SK-N-SH (cell line): ENCODE results near the gene MYO15B. TPM values are rescaled to one million over a fixed set of nuclear protein-coding genes. Genes with fewer than 3 reads are reported as not detected.

Experiments
- CTCF ChIA-PET: fragments of 300-600, 350-600 bp; formaldehyde crosslinking; extraction: SDS; loops from one replicate; lab custom pipeline; 2021; lab: Yijun Ruan, JAX
- POLR2A ChIA-PET: fragments of 350-600 bp; sonication (Branson Sonifier 250); formaldehyde crosslinking; extraction: SDS; loops from one replicate; lab custom pipeline; 2020; ENCODE audit warnings: antibody characterized with exemption, inconsistent platforms; lab: Yijun Ruan, JAX
- DNase-seq: peaks from one replicate; pipeline ENCODE4 v3.0.0; 2012
- H2AFZ ChIP-seq: fragments of 200-600 bp; sonication (generic); 2 replicates; pipeline ENCODE4 v1.8.1; 2016; ENCODE audit warnings: antibody characterized with exemption, mild to moderate bottlenecking, low read depth
- H3F3A ChIP-seq: fragments of 200-600 bp; sonication (generic); replicated peaks from 2 replicates; pipeline ENCODE3; 2016; ENCODE audit warnings: antibody characterized with exemption, mild to moderate bottlenecking; ENCODE audit not compliant: insufficient read depth
- H3K27ac ChIP-seq, 2 experiments: fragments of 200-500 bp in 1 of 2; fragments of 200-600 bp in 1 of 2; sonication (Bioruptor generic) in 1 of 2; sonication (generic), shearing (Covaris generic) in 1 of 2; 2 replicates each; pipeline versions ENCODE4 v1.5.1 to v1.6.1; 2014 to 2016; ENCODE audit warnings: low read depth in 2 of 2, inconsistent platforms in 1 of 2, low read length in 1 of 2, mild to moderate bottlenecking in 1 of 2, mixed read lengths in 1 of 2
- H3K27me3 ChIP-seq: fragments of 200-600 bp; sonication (generic), shearing (Covaris generic); 2 replicates; pipeline ENCODE4 v1.6.1; 2016; ENCODE audit warnings: mixed run types; ENCODE audit not compliant: insufficient read depth
- H3K36me3 ChIP-seq, 2 experiments: fragments of 200-500 bp in 1 of 2; fragments of 200-600 bp in 1 of 2; sonication (Bioruptor generic) in 1 of 2; sonication (generic) in 1 of 2; replicated peaks in 1 of 2; 2 replicates each; pipeline versions ENCODE3 to v1.5.1; 2014 to 2016; ENCODE audit warnings: low read length in 1 of 2, mild to moderate bottlenecking in 1 of 2; ENCODE audit not compliant: insufficient read depth in 2 of 2, control insufficient read depth in 1 of 2
- H3K4me1 ChIP-seq, 2 experiments: fragments of 200-500 bp in 1 of 2; fragments of 200-600 bp in 1 of 2; sonication (Bioruptor generic) in 1 of 2; sonication (generic), shearing (Covaris generic) in 1 of 2; 2 replicates each; pipeline versions ENCODE4 v1.5.1 to v1.6.1; 2014 to 2016; ENCODE audit warnings: low read depth in 1 of 2, low read length in 1 of 2, mixed run types in 1 of 2; ENCODE audit not compliant: insufficient read depth in 2 of 2, control insufficient read depth in 1 of 2
- H3K4me2 ChIP-seq: fragments of 200-600 bp; sonication (generic), shearing (Covaris generic); 2 replicates; pipeline ENCODE4 v1.6.1; 2017; ENCODE audit warnings: mixed run types
- H3K4me3 ChIP-seq, 2 experiments: fragments of 200-500 bp in 1 of 2; fragments of 200-600 bp in 1 of 2; sonication (Bioruptor generic) in 1 of 2; sonication (generic), shearing (Covaris generic) in 1 of 2; 2 replicates each; pipeline versions ENCODE4 v1.5.1 to v1.8.1; 2014 to 2016; ENCODE audit warnings: low read depth in 2 of 2, inconsistent platforms in 1 of 2, low read length in 1 of 2, mild to moderate bottlenecking in 1 of 2, mixed read lengths in 1 of 2, moderate library complexity in 1 of 2
- H3K79me2 ChIP-seq: fragments of 200-600 bp; sonication (generic); 2 replicates; pipeline ENCODE4 v1.8.1; 2017; ENCODE audit warnings: mild to moderate bottlenecking; ENCODE audit not compliant: insufficient read depth
- H3K9ac ChIP-seq: fragments of 200-600 bp; sonication (generic); 2 replicates; pipeline ENCODE4 v1.6.1; 2017; ENCODE audit warnings: mixed run types
- H3K9me2 ChIP-seq: fragments of 200-600 bp; sonication (generic); 2 replicates; pipeline ENCODE4 v1.6.1; 2017; ENCODE audit warnings: mixed run types
- H3K9me3 ChIP-seq: fragments of 200-600 bp; sonication (generic); 2 replicates; pipeline ENCODE4 v1.6.1; 2017; ENCODE audit warnings: mixed run types, mild to moderate bottlenecking, moderate library complexity
- H4K20me1 ChIP-seq: fragments of 200-600 bp; sonication (generic); 2 replicates; pipeline ENCODE4 v1.6.1; 2017; ENCODE audit warnings: mild to moderate bottlenecking, mixed run types; ENCODE audit not compliant: insufficient read depth
- EZH2phosphoT487 ChIP-seq: fragments of 200-600 bp; sonication (generic); IDR thresholded peaks from 2 replicates; pipeline ENCODE4 v1.6.1; 2017; ENCODE audit warnings: low read depth, mixed run types, mild to moderate bottlenecking, antibody characterized with exemption, moderate library complexity, borderline replicate concordance
- FOSL2 ChIP-seq: IDR thresholded peaks from 2 replicates; pipeline ENCODE4 v1.4.0; 2012; ENCODE audit warnings: low read depth, mild to moderate bottlenecking, moderate library complexity, borderline replicate concordance
- FOXJ3 ChIP-seq: sonication (generic); formaldehyde crosslinking; IDR thresholded peaks from 2 replicates; pipeline ENCODE4 v1.5.1; 2020; ENCODE audit warnings: mild to moderate bottlenecking, missing genetic modification reagents
- GABPA ChIP-seq: IDR thresholded peaks from 2 replicates; pipeline ENCODE4 v1.4.0; 2012; ENCODE audit warnings: low read depth, mild to moderate bottlenecking
- IRF3 ChIP-seq: fragments of 150-350 bp; IDR thresholded peaks from 2 replicates; pipeline ENCODE4 v1.6.1; 2016; ENCODE audit warnings: mild to moderate bottlenecking, low read depth, low read length
- MEF2A ChIP-seq: IDR thresholded peaks from 2 replicates; pipeline ENCODE4 v1.4.0; 2012; ENCODE audit warnings: low read depth, borderline replicate concordance
- MXI1 ChIP-seq: IDR thresholded peaks from 2 replicates; pipeline ENCODE4 v1.6.1; 2012; ENCODE audit warnings: mild to moderate bottlenecking, low read depth, low read length, improper control_type of control experiment
- NFIC ChIP-seq: IDR thresholded peaks from 2 replicates; pipeline ENCODE4 v1.4.0; 2012; ENCODE audit warnings: borderline replicate concordance
- NRF1 ChIP-seq: IDR thresholded peaks from 2 replicates; pipeline ENCODE4 v1.6.1; 2012; ENCODE audit warnings: low read depth, mild to moderate bottlenecking, low read length
- POLR2AphosphoS5 ChIP-seq: IDR thresholded peaks from 2 replicates; pipeline ENCODE4 v1.6.1; 2012; ENCODE audit warnings: low read depth, low read length
- RCOR1 ChIP-seq: fragments of 150-350 bp; IDR thresholded peaks from 2 replicates; pipeline ENCODE4 v1.6.1; 2017; ENCODE audit warnings: antibody characterized with exemption, low read length
- REST ChIP-seq: IDR thresholded peaks from 2 replicates; pipeline ENCODE4 v1.6.1; 2012; ENCODE audit warnings: mild to moderate bottlenecking, low read depth, low read length, moderate library complexity
- RFX5 ChIP-seq: IDR thresholded peaks from 2 replicates; pipeline ENCODE4 v1.6.1; 2012; ENCODE audit warnings: mild to moderate bottlenecking, improper control_type of control experiment, low read length
- TAF1 ChIP-seq: IDR thresholded peaks from 2 replicates; pipeline ENCODE4 v1.6.1; 2012; ENCODE audit warnings: low read depth, mild to moderate bottlenecking, low read length, moderate library complexity, borderline replicate concordance
- TCF12 ChIP-seq: IDR thresholded peaks from 2 replicates; pipeline ENCODE4 v1.4.0; 2012
- TEAD4 ChIP-seq: IDR thresholded peaks from 2 replicates; pipeline ENCODE4 v1.4.0; 2012; ENCODE audit warnings: mild to moderate bottlenecking, borderline replicate concordance; ENCODE audit not compliant: insufficient read depth
- WGBS: methylation state at CpG from one replicate; pipeline ENCODE4 v1.1.6; 2017; ENCODE audit warnings: low lambda C conversion rate; 5-methylcytosine and 5-hydroxymethylcytosine counted together
- polyA plus RNA-seq, 3 experiments: library from polyadenylated mRNA; depleted of rRNA; stranded (reverse); fragments of >200 nt; gene quantifications; 2 replicates each; pipeline ENCODE4 v1.2.3, GENCODE V29; 2012

The MYO15B gene
- polyA plus RNA-seq, 1 of the 3 experiments (the other 2 are of a cell fraction) = 10.3 TPM

- no peak for TF ChIP-seq REST
Measured at GRCh38 chr17:75667825-75668224, 80.2 kb downstream of the MYO15B start (continued).

GRCh38 chr17:75668489-75668888, 80.9 kb downstream of the MYO15B start:
- peak overlapping the region; percentile 93 for H3K9ac ChIP-seq
- peaks cover 87% of the 10 kb centered on the region for H3K79me2 ChIP-seq
- H3K4me2 ChIP-seq = peak overlapping the region; percentile 77
- H2AFZ ChIP-seq = no peak overlapping the region
- DNase-seq = no peak
- no peaks in the 10 kb centered on the region for H3K9me2 ChIP-seq
- ChIA-PET POLR2A (no interaction called here), CTCF (interaction anchor here (0.7 to 5.9 kb wide), 10 partner anchors 7 to 85 kb away, joined by 3 to 75 read pairs (median 4); partner anchors contain the start of gene SMIM5)
- peaks cover 12 to 16% of the 10 kb centered on the region in 2 experiments; a peak in 3 of 4 replicates for H3K4me1 ChIP-seq
- WGBS = 49% methylated on average over 4 of the region's 4 CpGs
- H4K20me1 ChIP-seq = no peaks in the 10 kb centered on the region
- TF ChIP-seq NFIC (peak; percentile 65), RFX5 (no peak), POLR2AphosphoS5 (no peak), EZH2phosphoT487 (no peak), MEF2A (no peak), GABPA (no peak), MXI1 (no peak)
- H3K9me3 ChIP-seq = no peaks in the 10 kb centered on the region
- peak overlapping the region in 1 of 2 experiments; percentile 79; a peak in 1 of 4 replicates for H3K27ac ChIP-seq
- peaks cover 44 to 65% of the 10 kb centered on the region in 2 experiments for H3K36me3 ChIP-seq
- H3K4me3 ChIP-seq = peak overlapping the region; percentile 94 to 97; a peak in 3 of 4 replicates
- H3F3A ChIP-seq = peaks cover 11% of the 10 kb centered on the region
- H3K27me3 ChIP-seq = no peaks in the 10 kb centered on the region

- Histone ChIP-seq H2AFZ (no peak overlapping the region), H3K27me3 (no peaks in the 10 kb centered on the region), H3K36me3 (peaks cover 46 to 67% of the 10 kb centered on the region in 2 experiments), H3K9me2 (no peaks in the 10 kb centered on the region), H3K4me1 (peaks cover 10 to 14% of the 10 kb centered on the region in 2 experiments; a peak in 3 of 4 replicates), H4K20me1 (no peaks in the 10 kb centered on the region), H3K79me2 (peaks cover 100% of the 10 kb centered on the region), H3K9me3 (no peaks in the 10 kb centered on the region), H3K4me2 (no peak overlapping the region), H3K27ac (no peak overlapping the region), H3K4me3 (no peak overlapping the region), H3K9ac (no peak overlapping the region), H3F3A (peaks cover 29% of the 10 kb centered on the region)
- WGBS = 85% methylated on average over 5 of the region's 5 CpGs
- ChIA-PET CTCF (interaction anchor here (0.6 to 7.5 kb wide), 15 partner anchors 11 to 748 kb away, joined by 3 to 297 read pairs (median 4); partner anchors contain the start of genes GALK1, SMIM5 and USH1G), POLR2A (no interaction called here)
- DNase-seq = no peak
- TF ChIP-seq TCF12 (no peak), RCOR1 (no peak), TAF1 (no peak), GABPA (no peak), NFIC (no peak), FOSL2 (no peak), MEF2A (no peak), NRF1 (no peak), FOXJ3 (CRISPR knock-in tag) (no peak), IRF3 (no peak), TEAD4 (no peak), REST (no peak), RFX5 (no peak)
Measured at GRCh38 chr17:75670868-75671267, 83.3 kb downstream of the MYO15B start.
